ENCODE measurements around the gene ZMYND15.

ZMYND15 gene

DNA sequence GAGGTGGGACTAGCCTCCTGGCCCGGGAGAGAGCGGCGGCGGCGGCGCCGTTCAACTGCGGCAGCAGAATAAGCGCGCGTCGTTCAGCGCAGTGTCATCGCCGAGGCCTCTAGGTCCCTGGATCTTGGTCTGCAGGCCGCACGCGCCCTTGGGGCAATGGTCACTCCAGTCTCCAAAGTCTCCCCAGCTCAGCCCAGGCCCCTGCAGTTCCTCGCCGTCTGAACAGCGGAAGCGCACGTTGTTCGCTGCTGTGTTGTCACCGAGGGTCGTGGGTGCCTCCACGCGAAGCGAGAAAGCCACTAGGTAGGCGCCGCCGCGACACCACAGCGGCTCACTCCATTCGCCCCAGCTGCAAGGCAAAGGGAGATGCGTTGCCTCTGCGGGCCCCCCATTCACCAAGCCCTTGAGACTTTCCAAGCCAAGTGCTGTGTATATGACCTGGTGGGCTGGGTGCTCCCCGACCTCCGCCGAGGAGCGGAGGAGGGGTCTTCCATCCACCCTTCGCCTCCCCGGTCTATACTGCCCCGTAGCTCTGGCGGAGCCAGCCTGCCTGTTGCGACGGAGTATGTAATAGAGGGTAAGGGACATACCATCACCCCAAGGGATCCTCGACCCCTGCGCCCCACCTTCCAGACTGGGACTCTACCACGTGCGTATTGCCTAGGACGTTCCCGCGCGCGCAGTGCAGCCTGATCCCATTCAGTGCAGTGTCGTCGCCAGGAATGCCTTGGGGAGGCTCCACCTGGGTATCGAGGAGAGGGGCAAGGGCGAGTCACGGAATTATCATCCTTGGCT is 45.9 kb downstream of the ZMYND15 start:
- DNase-seq (ENCODE audit: low read depth, low spot score), result no peak

DNA sequence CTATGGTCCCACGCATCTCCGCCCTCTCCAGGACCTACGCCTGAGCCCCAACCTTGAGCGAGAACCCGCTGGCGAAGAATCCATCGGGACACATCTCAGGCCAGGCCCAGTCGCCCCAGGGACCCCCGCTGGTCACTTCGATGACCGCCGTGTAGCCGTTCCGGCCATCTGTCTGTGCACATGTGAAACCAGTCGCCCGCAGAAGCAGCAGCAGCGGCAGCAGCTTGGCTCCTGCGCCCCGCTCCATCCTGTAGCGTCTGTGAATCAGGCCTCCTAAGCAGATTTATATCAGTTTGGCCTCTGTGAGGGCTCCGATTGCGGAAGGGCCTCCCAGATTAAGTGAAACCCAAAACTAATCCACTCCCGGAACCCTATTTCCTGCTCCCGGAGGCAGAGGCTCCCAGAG is 46.5 kb downstream of the ZMYND15 start, which contains the start of gene VMO1:
TSS of gene VMO1 (minus strand) at position 259 of the 406 bp plus-strand sequence. CDS start at position 247, 12 bp downstream.
- no peak for DNase-seq (ENCODE audit: low read depth, low spot score)

- DNase-seq (ENCODE audit: low read depth, low spot score), result no peak
These were observed 46.9 kb downstream of the ZMYND15 start for GRCh38 chr17:4786516-4786915.

GRCh38 chr17:4788159-4788806 is 48.6 kb downstream of the ZMYND15 start:
- no peak for DNase-seq (ENCODE audit: low read depth, low spot score)

DNA sequence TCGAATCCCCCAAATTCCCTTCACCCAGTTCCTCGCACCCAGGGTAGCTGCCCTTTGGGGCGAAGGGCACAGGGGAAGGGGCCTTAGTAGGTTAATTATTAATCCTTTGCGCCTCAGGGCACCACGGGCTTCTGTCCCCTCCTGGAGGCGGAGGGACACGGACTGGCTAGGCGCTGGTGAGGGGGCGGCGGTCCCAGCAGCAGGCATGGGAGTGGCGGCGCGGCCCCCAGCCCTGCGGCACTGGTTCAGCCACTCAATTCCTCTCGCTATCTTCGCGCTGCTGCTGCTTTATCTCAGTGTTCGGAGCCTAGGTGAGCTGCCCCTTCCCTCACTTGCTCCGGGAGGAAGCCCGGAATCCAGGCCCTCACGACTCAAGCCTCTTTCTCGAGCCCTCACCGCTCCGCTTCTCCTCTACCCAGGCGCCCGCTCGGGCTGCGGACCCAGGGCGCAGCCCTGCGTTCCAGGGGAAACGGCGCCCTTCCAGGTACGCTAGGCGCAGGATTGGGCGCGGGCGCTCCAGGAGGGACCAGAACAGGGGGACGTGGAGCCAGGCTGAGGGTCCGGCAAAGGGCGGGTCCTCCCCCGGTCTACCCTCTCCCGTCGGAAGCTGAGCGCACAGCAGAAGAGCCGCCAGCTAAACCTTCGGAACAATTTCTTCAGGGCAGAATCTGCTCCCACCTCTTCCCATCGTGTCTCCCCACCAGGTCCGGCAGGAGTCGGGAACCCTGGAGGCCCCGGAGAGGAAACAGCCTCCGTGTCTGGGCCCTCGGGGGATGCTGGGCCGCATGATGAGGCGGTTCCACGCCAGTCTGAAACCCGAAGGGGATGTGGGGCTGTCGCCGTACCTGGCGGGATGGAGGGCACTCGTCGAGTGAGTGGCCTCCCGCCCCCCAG is 49.4 kb downstream of the ZMYND15 start, which contains the start of gene GLTPD2:
TSS of gene GLTPD2 (plus strand) at position 158 of the 894 bp plus-strand sequence. CDS start at position 206, 48 bp downstream.
- no peak for DNase-seq (ENCODE audit: low read depth, low spot score)

- DNase-seq (ENCODE audit: low read depth, low spot score), result no peak
These were observed 50.0 kb downstream of the ZMYND15 start for GRCh38 chr17:4789701-4789950.

GRCh38 chr17:4789951-4790704 is 50.5 kb downstream of the ZMYND15 start:
- DNase-seq (ENCODE audit: low read depth, low spot score), result peak; percentile 55

DNA sequence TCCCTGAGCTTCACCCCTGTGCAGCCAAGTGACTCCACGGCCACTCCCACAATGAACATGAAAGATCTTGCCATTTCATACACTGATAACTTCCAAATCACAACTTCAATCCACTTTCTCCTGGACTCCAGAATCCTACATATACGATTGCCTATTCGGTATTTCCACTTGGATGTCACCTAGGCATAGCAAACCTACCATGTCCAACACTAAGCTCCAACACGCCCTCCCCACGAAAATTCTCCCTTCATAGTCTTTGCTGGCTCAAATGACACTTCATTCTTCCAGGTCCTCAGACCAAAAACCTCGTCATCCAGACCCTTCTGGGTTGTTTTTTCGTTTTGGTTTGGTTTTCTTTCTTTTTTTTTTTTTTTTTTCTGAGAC is 51.1 kb downstream of the ZMYND15 start:
- DNase-seq (ENCODE audit: low read depth, low spot score), result no peak

DNA sequence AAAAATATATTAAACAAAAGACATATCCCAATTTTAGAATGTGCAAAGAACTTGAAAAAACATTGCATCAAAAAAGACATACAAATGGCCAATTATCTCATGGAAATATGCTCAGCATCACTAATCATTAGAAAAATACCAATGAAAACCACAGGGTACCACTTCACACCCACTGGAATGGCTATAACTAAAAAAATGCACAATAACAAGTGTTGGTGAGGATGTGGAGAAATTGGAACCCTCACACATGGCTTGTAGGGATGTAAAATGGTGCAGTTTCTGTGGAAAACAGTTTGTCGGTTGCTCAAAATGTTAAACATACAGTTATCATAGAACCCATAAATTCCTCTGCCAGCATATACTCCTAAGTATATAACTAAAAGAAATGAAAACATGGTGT is 55.5 kb downstream of the ZMYND15 start:
- DNase-seq (ENCODE audit: low read depth, low spot score), result no peak
